GM23338 (cell line): ENCODE data around the gene CHI3L1. TPM values are rescaled to one million over a fixed set of nuclear protein-coding genes. Genes with fewer than 3 reads are reported as not detected.

Experiments used
- ATAC-seq: fragments of 200-7000 bp; cut with Tn5 transposase; 3 replicates; pipeline ENCODE4 v1.9.1; 2020
- DNase-seq: peaks from one replicate; pipeline ENCODE4 v3.0.0-alpha.2; 2015; ENCODE audit warnings: low spot score
- H2AFZ ChIP-seq: fragments of 200-600 bp; sonication (generic); 2 replicates; pipeline ENCODE4 v1.8.0; 2016; ENCODE audit warnings: antibody characterized with exemption, mild to moderate bottlenecking, moderate library complexity
- H3F3A ChIP-seq: fragments of 200-600 bp; sonication (generic); replicated peaks from 2 replicates; pipeline ENCODE4 v1.8.0; 2017; ENCODE audit warnings: antibody characterized with exemption, mixed run types, low read depth
- H3K27ac ChIP-seq: fragments of 200-600 bp; sonication (generic); 2 replicates; pipeline ENCODE4 v1.6.1; 2016; ENCODE audit warnings: low read depth
- H3K27me3 ChIP-seq: fragments of 200-600 bp; sonication (generic); 2 replicates; pipeline ENCODE4 v1.8.0; 2016; ENCODE audit warnings: mild to moderate bottlenecking, mixed run types, moderate library complexity; ENCODE audit not compliant: insufficient read depth
- H3K36me3 ChIP-seq: fragments of 200-600 bp; sonication (generic); 2 replicates; pipeline ENCODE4 v1.8.0; 2016; ENCODE audit warnings: mild to moderate bottlenecking; ENCODE audit not compliant: insufficient read depth
- H3K4me1 ChIP-seq: fragments of 200-600 bp; sonication (generic); 2 replicates; pipeline ENCODE4 v1.8.0; 2016; ENCODE audit warnings: mild to moderate bottlenecking, moderate library complexity; ENCODE audit not compliant: insufficient read depth
- H3K4me2 ChIP-seq: fragments of 200-600 bp; sonication (generic); 2 replicates; pipeline ENCODE4 v1.7.1; 2017; ENCODE audit warnings: mixed run types
- H3K4me3 ChIP-seq: fragments of 200-600 bp; sonication (generic); 2 replicates; pipeline ENCODE4 v1.6.1; 2016; ENCODE audit warnings: mixed run types
- H3K79me2 ChIP-seq: fragments of 200-600 bp; sonication (generic); replicated peaks from 2 replicates; pipeline ENCODE4 v1.8.0; 2017; ENCODE audit warnings: mild to moderate bottlenecking; ENCODE audit not compliant: insufficient read depth
- H3K9me2 ChIP-seq: fragments of 200-600 bp; sonication (generic); 2 replicates; pipeline ENCODE4 v1.8.0; 2017; ENCODE audit not compliant: insufficient read depth
- H4K20me1 ChIP-seq: fragments of 200-600 bp; sonication (generic); replicated peaks from 2 replicates; pipeline ENCODE4 v1.8.0; 2017; ENCODE audit warnings: mild to moderate bottlenecking; ENCODE audit not compliant: insufficient read depth
- H3K27ac Mint-ChIP-seq: 2 replicates; pipeline ENCODE4 v1.8.0; 2020; ENCODE audit warnings: inconsistent platforms, mild to moderate bottlenecking, moderate library complexity, mixed read lengths
- H3K27me3 Mint-ChIP-seq: 3 replicates; pipeline ENCODE4 v1.8.0; 2022; ENCODE audit warnings: low read depth, mild to moderate bottlenecking, moderate library complexity, mixed read lengths, inconsistent platforms; ENCODE audit not compliant: insufficient read depth, poor library complexity
- H3K36me3 Mint-ChIP-seq: 3 replicates; pipeline ENCODE4 v1.8.0; 2021; ENCODE audit warnings: low read depth, mild to moderate bottlenecking, inconsistent platforms, moderate library complexity, mixed read lengths
- H3K4me1 Mint-ChIP-seq: 3 replicates; pipeline ENCODE4 v1.8.0; 2020; ENCODE audit warnings: mild to moderate bottlenecking, inconsistent platforms, mixed read lengths
- H3K4me3 Mint-ChIP-seq: 3 replicates; pipeline ENCODE4 v1.8.0; 2021; ENCODE audit warnings: moderate library complexity, mild to moderate bottlenecking, inconsistent platforms, mixed read lengths
- H3K9me3 Mint-ChIP-seq: 3 replicates; pipeline ENCODE4 v1.8.0; 2020; ENCODE audit warnings: moderate library complexity, mild to moderate bottlenecking, inconsistent platforms, mixed read lengths
- EZH2 ChIP-seq: fragments of 200-600 bp; sonication (generic); IDR thresholded peaks from one replicate; pipeline ENCODE4 v1.8.0; 2017; ENCODE audit warnings: antibody characterized with exemption, mild to moderate bottlenecking, low read depth; ENCODE audit not compliant: unreplicated experiment
- EZH2phosphoT487 ChIP-seq: fragments of 200-600 bp; sonication (generic); IDR thresholded peaks from one replicate; pipeline ENCODE4 v1.8.1; 2018; ENCODE audit warnings: antibody characterized with exemption; ENCODE audit not compliant: unreplicated experiment
- JUNB ChIP-seq: IDR thresholded peaks from one replicate; pipeline ENCODE4 v1.6.1; 2016; ENCODE audit warnings: antibody characterized with exemption; ENCODE audit not compliant: unreplicated experiment
- NANOG ChIP-seq: IDR thresholded peaks from 2 replicates; pipeline ENCODE4 v1.6.1; 2016; ENCODE audit warnings: antibody characterized with exemption, borderline replicate concordance
- POLR2AphosphoS5 ChIP-seq: IDR thresholded peaks from 2 replicates; pipeline ENCODE4 v1.6.1; 2016; ENCODE audit warnings: antibody characterized with exemption, low read depth
- STAT1 ChIP-seq: IDR thresholded peaks from one replicate; pipeline ENCODE4 v1.6.1; 2016; ENCODE audit warnings: antibody characterized with exemption; ENCODE audit not compliant: unreplicated experiment
- ZNF331 ChIP-seq: fragments of 250-450 bp; sonication (Bioruptor Pico); IDR thresholded peaks from 2 replicates; pipeline ENCODE4 v1.5.0; 2020; ENCODE audit warnings: low read depth, mild to moderate bottlenecking, moderate library complexity
- ZNF462 ChIP-seq: fragments of 250-450 bp; sonication (Bioruptor Pico); IDR thresholded peaks from 2 replicates; pipeline ENCODE4 v1.5.0; 2020; ENCODE audit warnings: mild to moderate bottlenecking, moderate library complexity
- polyA plus RNA-seq: library from polyadenylated mRNA; unstranded; fragments of >200 nt; fragmentation: Nextera tagmentation; extraction: Ambion mirVana; gene quantifications from 2 replicates; pipeline ENCODE4 v1.2.1, GENCODE V29; 2016
- total RNA-seq: library from RNA; depleted of rRNA; stranded (reverse); fragments of >200 nt; shearing (Covaris generic); gene quantifications from 2 replicates; pipeline ENCODE4 v1.2.3, GENCODE V29; 2014
- TF ChIP-seq, protein P1 (sequence below), 2 experiments: fragments of 200-600 bp in 1 of 2; sonication (generic) in 1 of 2; conservative IDR thresholded peaks; 2 replicates each; pipeline versions ENCODE4 v1.5.1 to v1.6.1; 2016 to 2017; ENCODE audit warnings: antibody characterized with exemption in 2 of 2, low read depth in 2 of 2, mild to moderate bottlenecking in 2 of 2, moderate library complexity in 1 of 2
- TF ChIP-seq, protein P2 (sequence below): IDR thresholded peaks from one replicate; pipeline ENCODE4 v1.6.1; 2018; ENCODE audit warnings: antibody characterized with exemption; ENCODE audit not compliant: unreplicated experiment

Gene CHI3L1
- total and polyA plus RNA-seq, 2 experiments from 2014 or later, result 0.76 TPM; not detected in 1

GRCh38 chr1:203153989-203154821, 32.3 kb downstream of the CHI3L1 start:
- Mint-ChIP-seq H3K4me3 (no peak overlapping the region), H3K36me3 (peaks cover 2% of the 10 kb centered on the region; the same call in 1 of the 3 replicates), H3K27ac (no peak overlapping the region), H3K9me3 (peaks cover 9% of the 10 kb centered on the region; the same call in 1 of the 3 replicates), H3K27me3 (peaks cover 10% of the 10 kb centered on the region), H3K4me1 (peaks cover 49% of the 10 kb centered on the region)
- Histone ChIP-seq H2AFZ (no peak overlapping the region), H4K20me1 (no peaks in the 10 kb centered on the region), H3K27me3 (no peaks in the 10 kb centered on the region), H3K27ac (no peak overlapping the region), H3K4me1 (peaks cover 27% of the 10 kb centered on the region), H3K4me2 (no peak overlapping the region), H3K4me3 (no peak overlapping the region), H3F3A (no peaks in the 10 kb centered on the region), H3K9me2 (no peaks in the 10 kb centered on the region), H3K36me3 (no peaks in the 10 kb centered on the region), H3K79me2 (no peaks in the 10 kb centered on the region)
- TF ChIP-seq, protein P1, sequence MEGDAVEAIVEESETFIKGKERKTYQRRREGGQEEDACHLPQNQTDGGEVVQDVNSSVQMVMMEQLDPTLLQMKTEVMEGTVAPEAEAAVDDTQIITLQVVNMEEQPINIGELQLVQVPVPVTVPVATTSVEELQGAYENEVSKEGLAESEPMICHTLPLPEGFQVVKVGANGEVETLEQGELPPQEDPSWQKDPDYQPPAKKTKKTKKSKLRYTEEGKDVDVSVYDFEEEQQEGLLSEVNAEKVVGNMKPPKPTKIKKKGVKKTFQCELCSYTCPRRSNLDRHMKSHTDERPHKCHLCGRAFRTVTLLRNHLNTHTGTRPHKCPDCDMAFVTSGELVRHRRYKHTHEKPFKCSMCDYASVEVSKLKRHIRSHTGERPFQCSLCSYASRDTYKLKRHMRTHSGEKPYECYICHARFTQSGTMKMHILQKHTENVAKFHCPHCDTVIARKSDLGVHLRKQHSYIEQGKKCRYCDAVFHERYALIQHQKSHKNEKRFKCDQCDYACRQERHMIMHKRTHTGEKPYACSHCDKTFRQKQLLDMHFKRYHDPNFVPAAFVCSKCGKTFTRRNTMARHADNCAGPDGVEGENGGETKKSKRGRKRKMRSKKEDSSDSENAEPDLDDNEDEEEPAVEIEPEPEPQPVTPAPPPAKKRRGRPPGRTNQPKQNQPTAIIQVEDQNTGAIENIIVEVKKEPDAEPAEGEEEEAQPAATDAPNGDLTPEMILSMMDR (conservative IDR thresholded peaks at IDR 0.05; ENCODE audit: low read depth in 2 of 2), result no peak
- TF ChIP-seq NANOG, result no peak
- TF ChIP-seq ZNF462 (CRISPR knock-in tag), result no peak
- TF ChIP-seq, protein P2, sequence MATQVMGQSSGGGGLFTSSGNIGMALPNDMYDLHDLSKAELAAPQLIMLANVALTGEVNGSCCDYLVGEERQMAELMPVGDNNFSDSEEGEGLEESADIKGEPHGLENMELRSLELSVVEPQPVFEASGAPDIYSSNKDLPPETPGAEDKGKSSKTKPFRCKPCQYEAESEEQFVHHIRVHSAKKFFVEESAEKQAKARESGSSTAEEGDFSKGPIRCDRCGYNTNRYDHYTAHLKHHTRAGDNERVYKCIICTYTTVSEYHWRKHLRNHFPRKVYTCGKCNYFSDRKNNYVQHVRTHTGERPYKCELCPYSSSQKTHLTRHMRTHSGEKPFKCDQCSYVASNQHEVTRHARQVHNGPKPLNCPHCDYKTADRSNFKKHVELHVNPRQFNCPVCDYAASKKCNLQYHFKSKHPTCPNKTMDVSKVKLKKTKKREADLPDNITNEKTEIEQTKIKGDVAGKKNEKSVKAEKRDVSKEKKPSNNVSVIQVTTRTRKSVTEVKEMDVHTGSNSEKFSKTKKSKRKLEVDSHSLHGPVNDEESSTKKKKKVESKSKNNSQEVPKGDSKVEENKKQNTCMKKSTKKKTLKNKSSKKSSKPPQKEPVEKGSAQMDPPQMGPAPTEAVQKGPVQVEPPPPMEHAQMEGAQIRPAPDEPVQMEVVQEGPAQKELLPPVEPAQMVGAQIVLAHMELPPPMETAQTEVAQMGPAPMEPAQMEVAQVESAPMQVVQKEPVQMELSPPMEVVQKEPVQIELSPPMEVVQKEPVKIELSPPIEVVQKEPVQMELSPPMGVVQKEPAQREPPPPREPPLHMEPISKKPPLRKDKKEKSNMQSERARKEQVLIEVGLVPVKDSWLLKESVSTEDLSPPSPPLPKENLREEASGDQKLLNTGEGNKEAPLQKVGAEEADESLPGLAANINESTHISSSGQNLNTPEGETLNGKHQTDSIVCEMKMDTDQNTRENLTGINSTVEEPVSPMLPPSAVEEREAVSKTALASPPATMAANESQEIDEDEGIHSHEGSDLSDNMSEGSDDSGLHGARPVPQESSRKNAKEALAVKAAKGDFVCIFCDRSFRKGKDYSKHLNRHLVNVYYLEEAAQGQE, result no peak
- TF ChIP-seq ZNF331, result no peak
- TF ChIP-seq STAT1, result no peak
- no peak for TF ChIP-seq JUNB
- TF ChIP-seq EZH2, result no peak
- no peak for TF ChIP-seq POLR2AphosphoS5
- TF ChIP-seq EZH2phosphoT487, result no peak
- DNase-seq (no peak), ATAC-seq (no peak)
